CD8-positive, alpha-beta memory T cell (primary cell): ENCODE results near the gene KIAA0513. TPM values are rescaled to one million over a fixed set of nuclear protein-coding genes. Genes with fewer than 3 reads are reported as not detected.

Source experiments
- CTCF ChIA-PET: fragments of 350-600 bp; sonication (Branson Sonifier 250); formaldehyde crosslinking; loops from one replicate; lab custom pipeline; 2021; ENCODE audit warnings: antibody characterized with exemption; lab: Charles Lee
- POLR2A ChIA-PET: fragments of 350-600 bp; sonication (Branson Sonifier 250); formaldehyde crosslinking; loops from one replicate; lab custom pipeline; 2021; ENCODE audit warnings: antibody characterized with exemption; lab: Charles Lee
- DNase-seq, 5 donors: peaks; one replicate each; pipeline versions ENCODE4 v3.0.0 to v3.0.0-alpha.2; 2020 to 2022; ENCODE audit warnings: mixed read lengths in 1 of 5
- H3K27ac ChIP-seq: one replicate; pipeline ENCODE4 v1.7.0; 2013; ENCODE audit warnings: low read depth, mild to moderate bottlenecking, low read length, moderate library complexity
- H3K27me3 ChIP-seq: 2 replicates; pipeline ENCODE4 v1.7.0; 2013; ENCODE audit warnings: low read length, mild to moderate bottlenecking; ENCODE audit not compliant: insufficient read depth, poor library complexity, severe bottlenecking
- H3K36me3 ChIP-seq: 2 replicates; pipeline ENCODE4 v1.7.0; 2013; ENCODE audit warnings: mild to moderate bottlenecking, low read length, moderate library complexity; ENCODE audit not compliant: insufficient read depth
- H3K4me1 ChIP-seq: 2 replicates; pipeline ENCODE4 v1.7.0; 2013; ENCODE audit warnings: mild to moderate bottlenecking, low read length, moderate library complexity; ENCODE audit not compliant: insufficient read depth
- H3K4me3 ChIP-seq: 2 replicates; pipeline ENCODE4 v1.7.0; 2013; ENCODE audit warnings: mild to moderate bottlenecking, low read length
- H3K9me3 ChIP-seq: 2 replicates; pipeline ENCODE4 v1.7.0; 2013; ENCODE audit warnings: mild to moderate bottlenecking, low read length
- H3K27ac Mint-ChIP-seq, 8 donors: one replicate each; pipeline ENCODE4 v1.8.0; 2020 to 2021; ENCODE audit warnings: mixed read lengths in 8 of 8, mild to moderate bottlenecking in 6 of 8, inconsistent platforms in 3 of 8, moderate library complexity in 3 of 8
- H3K27me3 Mint-ChIP-seq, 2 donors: one replicate each; pipeline ENCODE4 v1.8.0; 2020 to 2021; ENCODE audit warnings: mixed read lengths in 2 of 2, mild to moderate bottlenecking in 1 of 2, moderate library complexity in 1 of 2
- H3K36me3 Mint-ChIP-seq, 3 donors: one replicate each; pipeline ENCODE4 v1.8.0; 2020 to 2021; ENCODE audit warnings: mixed read lengths in 3 of 3, inconsistent platforms in 1 of 3, mild to moderate bottlenecking in 1 of 3
- H3K4me1 Mint-ChIP-seq, 3 donors: one replicate each; pipeline ENCODE4 v1.8.0; 2020 to 2021; ENCODE audit warnings: mixed read lengths in 3 of 3, inconsistent platforms in 1 of 3, mild to moderate bottlenecking in 1 of 3
- H3K4me3 Mint-ChIP-seq, 7 donors: one replicate each; pipeline ENCODE4 v1.8.0; 2020 to 2021; ENCODE audit warnings: mixed read lengths in 7 of 7, mild to moderate bottlenecking in 6 of 7, moderate library complexity in 4 of 7, inconsistent platforms in 2 of 7
- H3K9me3 Mint-ChIP-seq, 5 donors: one replicate each; pipeline ENCODE4 v1.8.0; 2020 to 2022; ENCODE audit warnings: mixed read lengths in 5 of 5, mild to moderate bottlenecking in 3 of 5, moderate library complexity in 2 of 5, inconsistent platforms in 1 of 5
- polyA plus RNA-seq: library from polyadenylated mRNA; unstranded; fragments of 300-500 nt; fragmentation: Illumina TruSeq; gene quantifications from one replicate; pipeline ENCODE4 v1.2.3, GENCODE V29; 2021
- total RNA-seq, 2 experiments: library from RNA; stranded (reverse); gene quantifications; one replicate each; pipeline ENCODE4 v1.2.3, GENCODE V29; 2021

Gene KIAA0513
- total and polyA plus RNA-seq, 3 experiments from 2014 or later: 7.2 to 13.5 (median 13.2) TPM

- ChIA-PET CTCF (interaction anchor here (2.0 kb wide), 1 partner anchor 13 kb away, joined by 4 read pairs; no protein-coding TSS in a partner anchor), POLR2A (no interaction called here)
- H3K27ac ChIP-seq: no peak overlapping the region
- peaks cover 3 to 6% of the 10 kb centered on the region in 2 donors for H3K27me3 Mint-ChIP-seq
- no peak overlapping the region for H3K4me3 Mint-ChIP-seq
- no peaks in the 10 kb centered on the region for H3K9me3 ChIP-seq
- H3K9me3 Mint-ChIP-seq: no peaks in the 10 kb centered on the region
- no peak for DNase-seq
- peaks cover 0 to 4% (median 0%) of the 10 kb centered on the region in 3 donors for H3K4me1 Mint-ChIP-seq
- H3K27me3 ChIP-seq: no peaks in the 10 kb centered on the region
- H3K36me3 ChIP-seq: no peaks in the 10 kb centered on the region
- H3K36me3 Mint-ChIP-seq: no peaks in the 10 kb centered on the region
- H3K4me3 ChIP-seq: no peak overlapping the region
- H3K4me1 ChIP-seq: no peaks in the 10 kb centered on the region
- no peak overlapping the region for H3K27ac Mint-ChIP-seq
Observed at GRCh38 chr16:85128079-85128837, 100.7 kb downstream of the KIAA0513 start.

- no peak overlapping the region for H3K4me3 Mint-ChIP-seq
Observed at GRCh38 chr16:85129876-85130704, 102.5 kb downstream of the KIAA0513 start.

GRCh38 chr16:85130705-85131028 lies 103.1 kb downstream of the KIAA0513 start:
- Mint-ChIP-seq H3K4me1 (peaks cover 0 to 4% (median 2%) of the 10 kb centered on the region in 3 donors), H3K4me3 (no peak overlapping the region), H3K36me3 (no peaks in the 10 kb centered on the region), H3K9me3 (no peaks in the 10 kb centered on the region), H3K27ac (no peak overlapping the region), H3K27me3 (peaks cover 3 to 9% of the 10 kb centered on the region in 2 donors)
- POLR2A ChIA-PET: no interaction called here
- H3K9me3 ChIP-seq: no peaks in the 10 kb centered on the region
- no peak overlapping the region for H3K4me3 ChIP-seq
- no peaks in the 10 kb centered on the region for H3K27me3 ChIP-seq
- no peak for DNase-seq
- H3K27ac ChIP-seq: no peak overlapping the region
- CTCF ChIA-PET: no interaction called here
- H3K4me1 ChIP-seq: no peaks in the 10 kb centered on the region
- H3K36me3 ChIP-seq: no peaks in the 10 kb centered on the region

More at GRCh38 chr16:85129876-85130704, 102.5 kb downstream of the KIAA0513 start:
- Mint-ChIP-seq H3K4me1 (peaks cover 0 to 4% (median 0%) of the 10 kb centered on the region in 3 donors), H3K27ac (no peak overlapping the region), H3K27me3 (peaks cover 3 to 7% of the 10 kb centered on the region in 2 donors), H3K36me3 (no peaks in the 10 kb centered on the region), H3K9me3 (no peaks in the 10 kb centered on the region)
- DNase-seq: no peak
- no peaks in the 10 kb centered on the region for H3K4me1 ChIP-seq
- ChIA-PET POLR2A (no interaction called here), CTCF (interaction anchor here (2.0 kb wide), 1 partner anchor 15 kb away, joined by 4 read pairs; no protein-coding TSS in a partner anchor)
- H3K9me3 ChIP-seq: no peaks in the 10 kb centered on the region
- H3K27ac ChIP-seq: no peak overlapping the region
- H3K36me3 ChIP-seq: no peaks in the 10 kb centered on the region
- no peaks in the 10 kb centered on the region for H3K27me3 ChIP-seq
- no peak overlapping the region for H3K4me3 ChIP-seq

DNA sequence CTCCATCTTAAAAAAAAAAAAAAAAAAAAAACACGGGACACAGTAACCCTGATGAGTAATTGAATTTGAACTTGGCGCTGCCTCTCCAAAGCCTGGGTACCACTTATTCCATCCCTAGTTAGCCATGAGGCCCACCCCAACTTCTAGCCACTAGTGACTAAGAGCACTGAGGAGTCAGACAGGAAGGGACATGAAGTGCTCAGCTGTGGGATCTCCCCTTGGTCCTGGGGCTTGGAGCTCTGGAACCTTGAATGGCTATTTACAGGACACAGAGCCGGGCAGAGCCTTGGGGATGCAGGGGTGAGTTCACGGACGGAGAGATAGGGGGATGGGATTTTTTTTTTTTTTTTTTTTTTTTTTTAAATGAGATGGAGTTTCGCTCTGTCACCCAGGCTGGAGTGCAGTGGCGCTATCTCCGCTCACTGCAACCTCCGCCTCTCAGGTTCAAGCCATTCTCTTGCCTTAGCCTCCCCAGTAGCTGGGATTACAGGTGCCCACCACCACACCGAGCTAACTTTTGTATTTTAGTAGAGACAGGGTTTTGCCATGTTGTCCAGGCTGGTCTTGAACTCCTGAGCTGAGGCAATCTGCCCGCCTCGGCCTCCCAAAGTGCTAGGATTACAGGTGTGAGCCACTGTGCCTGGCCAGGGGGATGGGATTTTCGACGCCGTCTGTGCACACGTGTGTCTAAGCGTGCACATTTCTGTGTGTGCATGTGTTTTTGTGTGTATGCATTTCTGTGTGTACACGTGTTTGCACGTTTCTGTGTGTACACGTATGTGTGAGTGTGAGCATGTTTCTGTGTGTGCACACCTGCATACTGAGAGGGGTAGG lies 105.1 kb downstream of the KIAA0513 start:
- Mint-ChIP-seq H3K4me3 (no peak overlapping the region), H3K36me3 (no peaks in the 10 kb centered on the region), H3K9me3 (no peaks in the 10 kb centered on the region), H3K27me3 (peaks cover 10 to 15% of the 10 kb centered on the region in 2 donors), H3K4me1 (peaks cover 1 to 3% (median 2%) of the 10 kb centered on the region in 3 donors), H3K27ac (no peak overlapping the region)
- Histone ChIP-seq H3K36me3 (no peaks in the 10 kb centered on the region), H3K27me3 (no peaks in the 10 kb centered on the region), H3K27ac (no peak overlapping the region), H3K9me3 (no peaks in the 10 kb centered on the region), H3K4me3 (no peak overlapping the region), H3K4me1 (no peaks in the 10 kb centered on the region)
- DNase-seq: no peak
- ChIA-PET POLR2A (no interaction called here), CTCF (no interaction called here)

- H3K4me1 Mint-ChIP-seq: peaks cover 4 to 6% (median 6%) of the 10 kb centered on the region in 3 donors
- H3K9me3 Mint-ChIP-seq: no peaks in the 10 kb centered on the region
- CTCF ChIA-PET: no interaction called here
Observed at GRCh38 chr16:85133290-85133599, 105.7 kb downstream of the KIAA0513 start.

DNA sequence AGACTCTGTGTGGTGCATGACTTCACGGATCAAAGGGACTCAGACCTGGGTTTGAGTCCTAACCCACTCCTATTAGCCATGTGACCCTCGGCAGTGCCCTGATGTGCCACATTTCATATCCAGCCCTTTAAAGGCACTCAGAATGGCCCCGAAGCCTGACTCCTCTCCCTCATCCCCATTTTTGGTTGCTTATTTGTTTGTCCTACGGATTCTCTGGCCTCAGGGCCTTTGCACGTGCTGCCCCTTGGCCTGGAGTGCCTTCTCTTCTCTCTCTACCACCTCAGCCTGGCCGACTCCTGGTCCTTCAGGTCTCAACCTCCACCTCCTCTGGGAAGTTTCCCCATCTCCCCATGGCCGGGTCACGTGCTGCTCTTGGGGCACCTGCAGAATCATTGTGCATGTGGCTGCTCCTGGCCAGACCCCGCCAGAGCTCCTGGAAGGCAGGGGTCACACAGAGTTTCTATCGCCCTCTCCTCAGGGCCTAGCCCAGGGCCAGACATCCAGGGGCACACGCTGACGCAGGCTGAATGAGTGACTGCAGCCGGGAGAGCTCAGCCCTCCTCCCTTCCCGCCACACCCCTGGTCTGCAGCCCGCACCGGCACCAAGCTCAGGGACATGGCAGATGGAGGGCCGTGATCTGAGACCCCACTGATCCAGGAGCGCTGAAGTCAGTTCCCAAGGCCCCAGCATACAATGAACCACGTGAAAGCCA lies 106.6 kb downstream of the KIAA0513 start:
- ChIA-PET POLR2A (no interaction called here), CTCF (no interaction called here)
- Mint-ChIP-seq H3K27ac (no peak overlapping the region), H3K4me3 (no peak overlapping the region), H3K4me1 (peaks cover 4 to 6% (median 6%) of the 10 kb centered on the region in 3 donors), H3K36me3 (no peaks in the 10 kb centered on the region), H3K27me3 (peaks cover 25 to 30% of the 10 kb centered on the region in 2 donors), H3K9me3 (no peaks in the 10 kb centered on the region)
- Histone ChIP-seq H3K9me3 (no peaks in the 10 kb centered on the region), H3K4me3 (no peak overlapping the region), H3K36me3 (no peaks in the 10 kb centered on the region), H3K27ac (no peak overlapping the region), H3K27me3 (peaks cover 2% of the 10 kb centered on the region), H3K4me1 (no peaks in the 10 kb centered on the region)
- DNase-seq: no peak

More at GRCh38 chr16:85133290-85133599, 105.7 kb downstream of the KIAA0513 start:
- H3K27ac Mint-ChIP-seq: no peak overlapping the region
- no peaks in the 10 kb centered on the region for H3K27me3 ChIP-seq
- H3K4me3 Mint-ChIP-seq: no peak overlapping the region
- POLR2A ChIA-PET: no interaction called here
- H3K27me3 Mint-ChIP-seq: peaks cover 15 to 21% of the 10 kb centered on the region in 2 donors
- no peaks in the 10 kb centered on the region for H3K36me3 Mint-ChIP-seq
- H3K4me3 ChIP-seq: no peak overlapping the region
- no peak for DNase-seq
- no peaks in the 10 kb centered on the region for H3K4me1 ChIP-seq
- H3K27ac ChIP-seq: no peak overlapping the region
- H3K36me3 ChIP-seq: no peaks in the 10 kb centered on the region
- no peaks in the 10 kb centered on the region for H3K9me3 ChIP-seq

GRCh38 chr16:85134789-85135142 lies 107.2 kb downstream of the KIAA0513 start:
- Histone ChIP-seq H3K4me3 (no peak overlapping the region), H3K9me3 (no peaks in the 10 kb centered on the region), H3K27ac (no peak overlapping the region), H3K4me1 (no peaks in the 10 kb centered on the region), H3K36me3 (no peaks in the 10 kb centered on the region), H3K27me3 (peaks cover 3% of the 10 kb centered on the region)
- Mint-ChIP-seq H3K9me3 (no peaks in the 10 kb centered on the region), H3K27ac (no peak overlapping the region), H3K4me1 (peaks cover 4 to 6% (median 6%) of the 10 kb centered on the region in 3 donors), H3K27me3 (peaks cover 26 to 31% of the 10 kb centered on the region in 2 donors), H3K4me3 (no peak overlapping the region), H3K36me3 (no peaks in the 10 kb centered on the region)
- ChIA-PET CTCF (no interaction called here), POLR2A (no interaction called here)
- DNase-seq: no peak
